HG02852 (cell line): ENCODE measurements around the gene CHCHD6.

Experiments
- ATAC-seq: cut with Tn5 transposase; IDR thresholded peaks from one replicate; pipeline ENCODE4 v1.9.1; 2021; ENCODE audit warnings: mild to moderate bottlenecking, moderate library complexity; ENCODE audit not compliant: unreplicated experiment

The CHCHD6 gene

DNA sequence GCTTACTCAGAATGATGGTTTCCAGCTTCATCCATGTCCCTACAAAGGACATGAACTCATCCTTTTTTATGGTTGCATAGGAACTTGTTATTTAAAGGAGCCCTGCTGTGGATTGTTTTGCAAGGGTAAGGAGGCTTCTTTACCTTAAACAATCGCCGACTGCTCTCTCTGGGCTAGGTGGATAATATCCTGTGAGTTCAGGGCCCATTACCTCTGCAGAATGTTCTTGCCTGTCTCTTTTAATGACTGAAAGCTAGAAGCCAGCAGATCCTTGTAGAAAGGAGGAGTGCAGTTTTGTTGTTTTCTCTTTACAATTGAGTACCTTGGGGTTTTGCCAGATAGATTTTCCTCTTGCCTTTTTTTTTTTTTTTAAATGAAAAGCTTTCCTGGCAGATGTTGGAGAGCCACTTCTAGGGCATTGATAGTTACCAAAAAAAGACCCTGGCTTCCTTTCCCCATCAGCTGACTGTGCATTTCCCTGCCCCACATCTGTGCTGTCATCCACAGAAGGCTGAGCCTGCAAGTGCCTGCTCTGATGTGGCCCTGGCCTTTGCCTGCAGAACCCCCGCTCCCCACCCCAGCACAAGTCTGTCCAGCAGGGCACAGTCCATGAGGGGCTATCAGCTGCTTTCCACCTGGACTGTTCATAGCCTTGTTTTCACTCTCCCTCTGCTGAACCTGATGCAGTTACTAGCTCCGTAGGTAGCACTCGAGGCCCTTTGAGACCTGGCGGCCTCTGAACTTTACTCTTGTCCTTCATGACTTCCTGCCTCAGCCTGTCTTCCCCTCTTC lies 113.1 kb downstream of the CHCHD6 start:
- no peak for ATAC-seq

GRCh38 chr3:126817781-126818180 lies 113.7 kb downstream of the CHCHD6 start:
- ATAC-seq = no peak

- no peak for ATAC-seq
These were observed 114.5 kb downstream of the CHCHD6 start for GRCh38 chr3:126818400-126819095.

GRCh38 chr3:126826693-126827092 lies 122.7 kb downstream of the CHCHD6 start:
- ATAC-seq = no peak

DNA sequence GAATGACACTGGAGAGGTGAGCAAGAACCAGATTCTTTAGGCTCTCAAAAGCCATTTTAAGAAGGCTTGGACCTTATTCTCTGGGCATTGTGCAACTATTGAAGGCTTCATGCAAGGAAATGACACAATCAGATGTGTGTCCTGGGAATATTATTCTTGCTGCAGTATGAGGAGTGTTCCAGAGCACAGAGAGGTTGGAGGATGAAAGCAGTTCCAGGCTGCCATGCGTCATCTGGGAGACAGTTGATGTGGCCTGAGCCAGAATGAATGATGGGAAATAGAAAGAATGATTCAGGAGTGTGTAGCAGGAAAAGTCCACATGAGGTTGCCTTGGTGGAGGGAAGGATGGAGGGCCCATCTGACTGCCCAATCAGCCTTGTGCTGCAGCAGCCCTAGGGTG lies 123.1 kb downstream of the CHCHD6 start:
- no peak for ATAC-seq

- ATAC-seq = no peak
These were observed 124.3 kb downstream of the CHCHD6 start for GRCh38 chr3:126828306-126828705.

DNA sequence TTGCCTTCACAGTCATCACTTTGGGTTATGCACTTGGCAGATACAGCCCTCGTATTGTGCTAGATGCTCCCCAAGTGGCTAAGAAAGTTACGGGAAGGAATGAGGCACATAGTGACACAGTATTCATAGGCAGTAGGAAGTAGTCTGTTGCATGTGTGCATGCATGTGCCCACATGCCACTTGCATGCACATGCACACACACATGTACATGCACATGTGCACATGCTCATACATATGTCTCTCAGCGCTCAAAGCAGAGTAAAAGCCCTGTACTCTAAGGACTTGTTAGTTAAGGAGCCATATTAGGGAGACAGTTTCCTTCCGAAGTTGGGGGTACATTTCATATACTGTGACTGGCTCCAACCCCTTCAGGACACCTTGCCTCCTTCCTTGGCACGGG lies 128.9 kb downstream of the CHCHD6 start:
- ATAC-seq = no peak

- ATAC-seq = no peak
These were observed 130.8 kb downstream of the CHCHD6 start for GRCh38 chr3:126834596-126835471.

DNA sequence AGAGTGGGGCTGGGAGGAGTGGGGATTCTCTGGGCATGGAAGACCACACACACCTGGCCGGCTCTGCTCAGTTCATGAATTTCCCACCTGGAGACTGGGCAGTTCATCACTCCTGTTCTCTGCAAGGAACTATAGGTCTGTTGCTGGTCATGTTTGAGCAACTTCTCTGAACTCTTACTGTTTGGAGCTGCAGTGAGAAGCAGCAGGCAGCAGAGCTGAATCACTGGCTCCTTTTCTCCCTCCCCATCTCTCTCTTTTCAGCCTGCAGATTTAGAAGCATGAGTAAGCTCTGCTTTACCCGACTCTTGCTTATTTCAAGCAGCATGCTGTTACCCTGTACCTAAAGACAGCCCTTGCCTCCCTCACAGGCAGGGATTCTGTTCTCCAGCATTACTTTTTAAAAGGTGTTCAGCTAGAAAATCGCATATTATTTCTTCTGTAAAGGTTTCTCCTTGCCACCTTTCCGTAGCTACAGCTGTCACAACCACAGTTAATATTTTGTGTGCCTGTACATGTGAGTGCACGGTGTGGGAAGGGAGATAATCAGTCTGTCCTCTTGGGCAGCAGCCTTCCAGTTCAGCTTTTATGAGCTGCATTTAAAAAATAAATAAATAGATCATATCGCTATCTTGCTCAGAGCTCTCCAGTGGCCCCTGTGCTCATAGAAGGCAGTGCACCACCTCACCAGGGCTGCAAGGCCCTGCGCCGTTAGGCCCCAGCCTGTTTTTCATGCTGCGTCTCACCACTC lies 131.6 kb downstream of the CHCHD6 start:
- ATAC-seq = no peak

- no peak for ATAC-seq
These were observed 132.3 kb downstream of the CHCHD6 start for GRCh38 chr3:126836220-126836860.

GRCh38 chr3:126837773-126838172 lies 133.7 kb downstream of the CHCHD6 start:
- ATAC-seq = no peak

DNA sequence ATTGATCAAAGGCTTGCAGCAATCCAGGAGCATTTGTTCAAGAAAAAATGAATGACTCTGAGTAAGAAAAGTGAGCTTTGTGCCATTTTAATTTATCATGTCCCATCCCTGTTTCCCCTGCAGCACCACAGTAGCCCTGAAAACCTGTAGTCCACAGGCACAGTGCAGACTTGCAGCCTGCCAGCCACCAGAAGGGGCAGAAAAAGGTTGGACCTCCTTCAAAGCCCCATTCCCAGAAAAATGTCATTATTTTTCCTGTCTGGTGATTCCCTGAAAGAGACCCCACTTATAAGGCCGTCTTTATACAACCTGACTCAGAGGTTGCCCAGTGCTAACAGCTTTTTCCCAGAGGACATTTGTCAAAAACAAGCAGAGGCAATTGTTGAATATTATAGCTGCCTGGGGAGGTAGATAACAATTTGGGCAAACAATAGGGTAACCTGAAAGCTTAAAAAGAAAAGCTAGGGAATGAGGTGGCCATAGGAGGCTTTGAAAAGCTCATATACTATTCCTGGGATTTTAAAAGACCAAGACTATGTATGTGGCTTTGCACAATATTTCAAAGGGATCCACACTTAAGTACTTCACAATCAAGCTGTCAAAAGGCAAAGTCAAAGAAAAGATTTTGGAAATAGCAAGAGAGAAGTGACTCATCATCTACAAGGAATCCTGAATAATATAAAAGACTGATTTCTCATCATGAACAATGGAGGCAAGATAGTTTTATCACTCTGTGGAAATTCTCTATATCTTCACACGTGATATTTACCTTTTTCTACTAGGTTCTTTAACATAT lies 142.1 kb downstream of the CHCHD6 start:
- no peak for ATAC-seq

- no peak for ATAC-seq
These were observed 143.0 kb downstream of the CHCHD6 start for GRCh38 chr3:126847061-126847460.

DNA sequence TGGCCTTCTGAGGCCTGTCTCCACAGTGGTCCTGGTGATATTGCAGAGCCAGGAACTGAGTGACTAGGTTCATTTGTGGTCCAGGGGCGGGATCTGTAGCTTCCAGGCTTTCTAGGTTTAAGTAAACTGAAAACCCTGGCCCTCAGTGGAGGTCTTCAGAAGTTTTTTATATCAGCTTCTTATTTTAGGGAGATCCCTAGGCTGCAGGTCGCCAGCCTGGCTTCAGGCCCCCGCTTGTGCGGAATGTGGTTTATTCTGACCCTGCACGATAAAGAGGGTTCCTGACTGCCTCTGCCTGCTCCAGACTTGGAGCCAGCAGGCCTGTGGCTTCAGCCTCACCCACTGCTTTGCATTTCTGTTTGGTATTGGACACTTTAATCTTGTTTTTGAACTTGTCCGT lies 145.0 kb downstream of the CHCHD6 start:
- no peak for ATAC-seq

DNA sequence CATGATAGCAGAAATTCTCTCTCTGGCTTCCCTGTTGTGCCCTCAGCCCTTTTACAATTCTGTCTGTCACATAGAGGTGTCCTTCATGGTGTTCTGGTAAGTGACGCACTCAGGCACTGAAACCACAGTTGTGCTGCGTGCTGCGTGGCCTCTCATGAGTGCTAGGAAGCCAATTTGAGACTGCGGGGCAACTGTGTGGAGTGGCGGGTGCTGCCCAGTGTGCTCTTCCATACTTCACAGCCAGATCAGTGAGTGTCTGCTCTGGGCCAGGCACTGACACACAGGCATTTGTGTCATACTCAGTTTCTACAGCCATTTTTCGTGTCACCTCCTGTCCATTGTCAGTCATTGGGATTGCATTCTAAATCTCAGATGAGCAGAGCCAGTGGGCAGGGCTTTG lies 145.7 kb downstream of the CHCHD6 start:
- ATAC-seq = no peak

- ATAC-seq = no peak
These were observed 146.5 kb downstream of the CHCHD6 start for GRCh38 chr3:126850370-126851085.

GRCh38 chr3:126851382-126851781 lies 147.3 kb downstream of the CHCHD6 start:
- no peak for ATAC-seq

DNA sequence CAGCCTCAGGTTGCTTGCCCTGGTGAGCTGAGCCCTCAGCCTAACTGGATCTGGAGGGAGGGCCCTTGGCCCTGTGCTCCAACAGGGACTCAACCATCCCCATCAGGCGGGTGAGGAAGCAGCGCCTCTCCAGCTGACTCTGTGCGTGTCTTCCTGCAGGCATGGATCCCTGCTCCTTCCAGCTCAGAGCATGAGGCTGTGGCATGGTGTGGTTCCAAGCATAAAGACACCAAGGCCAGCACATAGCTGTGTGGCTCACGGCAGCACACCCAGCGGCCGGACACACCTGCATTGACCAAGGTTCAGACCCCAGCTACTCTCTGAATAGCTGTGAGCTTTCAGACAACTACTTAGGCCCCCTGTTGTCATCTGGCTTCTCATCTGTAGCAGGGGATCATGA lies 147.9 kb downstream of the CHCHD6 start:
- ATAC-seq = no peak

DNA sequence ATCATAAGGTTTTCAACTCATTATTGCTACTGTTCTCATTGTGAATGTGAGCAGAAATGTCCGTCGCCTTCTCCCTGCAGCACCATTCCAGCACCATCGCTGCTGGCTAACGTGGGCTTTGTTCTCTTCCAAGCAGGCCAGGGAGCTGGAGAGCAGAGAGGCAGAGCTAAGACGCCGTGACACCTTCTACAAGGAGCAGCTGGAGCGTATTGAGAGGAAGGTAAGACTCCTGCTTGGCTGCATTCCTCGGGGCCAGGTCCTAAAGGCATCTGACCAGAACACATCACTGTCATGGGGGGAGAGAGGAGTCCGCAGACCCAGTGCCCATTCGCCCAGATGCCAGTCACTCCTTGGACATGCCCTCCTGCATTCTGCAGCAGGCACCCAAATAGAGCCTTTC lies 148.5 kb downstream of the CHCHD6 start:
- no peak for ATAC-seq
